GM12875 (cell line): Measurements from ENCODE around the gene PDAP1.
"Not testable (repeated sequence)": the region's sequence is repeated elsewhere in the genome, so short reads cannot be mapped to it uniquely, and the experiment has no call there.

Experiments used
- H3K4me3 ChIP-seq: one replicate; pipeline ENCODE4 v1.5.1; 2011; ENCODE audit warnings: low read depth, low read length, control low read depth
- TF ChIP-seq, protein P1 (sequence below): IDR thresholded peaks from 2 replicates; pipeline ENCODE4 v1.5.1; 2011; ENCODE audit warnings: low read depth, mild to moderate bottlenecking, control low read depth, inconsistent platforms, low read length, moderate library complexity, borderline replicate concordance; ENCODE audit not compliant: insufficient read depth

PDAP1 gene

DNA sequence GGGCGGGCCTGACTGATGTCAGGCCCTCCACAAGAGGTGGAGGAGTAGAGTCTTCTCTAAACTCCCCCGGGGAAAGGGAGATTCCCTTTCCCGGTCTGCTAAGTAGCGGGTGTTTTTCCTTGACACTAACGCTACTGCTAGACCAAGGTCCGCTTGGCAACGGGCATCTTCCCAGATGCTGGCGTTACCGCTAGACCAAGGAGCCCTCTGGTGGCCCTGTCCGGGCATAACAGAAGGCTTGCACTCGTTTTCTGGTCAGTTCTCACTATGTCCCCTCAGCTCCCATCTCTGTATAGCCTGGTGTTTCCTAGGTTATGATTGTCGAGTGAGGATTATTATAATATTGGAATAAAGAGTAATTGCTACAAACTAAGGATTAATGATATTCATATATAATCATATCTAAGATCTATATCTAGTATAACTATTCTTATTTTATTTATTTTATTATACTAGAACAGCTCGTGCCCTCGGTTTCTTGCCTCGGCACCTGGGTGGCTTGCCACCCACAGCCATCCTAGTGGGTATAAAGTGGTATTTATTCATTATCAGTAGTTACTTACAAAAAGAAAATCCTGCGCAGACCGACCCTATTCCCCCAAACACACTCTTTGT lies 7.2 kb upstream of the PDAP1 start:
- H3K4me3 ChIP-seq, result not testable (repeated sequence)
- TF ChIP-seq, protein P1, sequence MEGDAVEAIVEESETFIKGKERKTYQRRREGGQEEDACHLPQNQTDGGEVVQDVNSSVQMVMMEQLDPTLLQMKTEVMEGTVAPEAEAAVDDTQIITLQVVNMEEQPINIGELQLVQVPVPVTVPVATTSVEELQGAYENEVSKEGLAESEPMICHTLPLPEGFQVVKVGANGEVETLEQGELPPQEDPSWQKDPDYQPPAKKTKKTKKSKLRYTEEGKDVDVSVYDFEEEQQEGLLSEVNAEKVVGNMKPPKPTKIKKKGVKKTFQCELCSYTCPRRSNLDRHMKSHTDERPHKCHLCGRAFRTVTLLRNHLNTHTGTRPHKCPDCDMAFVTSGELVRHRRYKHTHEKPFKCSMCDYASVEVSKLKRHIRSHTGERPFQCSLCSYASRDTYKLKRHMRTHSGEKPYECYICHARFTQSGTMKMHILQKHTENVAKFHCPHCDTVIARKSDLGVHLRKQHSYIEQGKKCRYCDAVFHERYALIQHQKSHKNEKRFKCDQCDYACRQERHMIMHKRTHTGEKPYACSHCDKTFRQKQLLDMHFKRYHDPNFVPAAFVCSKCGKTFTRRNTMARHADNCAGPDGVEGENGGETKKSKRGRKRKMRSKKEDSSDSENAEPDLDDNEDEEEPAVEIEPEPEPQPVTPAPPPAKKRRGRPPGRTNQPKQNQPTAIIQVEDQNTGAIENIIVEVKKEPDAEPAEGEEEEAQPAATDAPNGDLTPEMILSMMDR, result peak; percentile 52

DNA sequence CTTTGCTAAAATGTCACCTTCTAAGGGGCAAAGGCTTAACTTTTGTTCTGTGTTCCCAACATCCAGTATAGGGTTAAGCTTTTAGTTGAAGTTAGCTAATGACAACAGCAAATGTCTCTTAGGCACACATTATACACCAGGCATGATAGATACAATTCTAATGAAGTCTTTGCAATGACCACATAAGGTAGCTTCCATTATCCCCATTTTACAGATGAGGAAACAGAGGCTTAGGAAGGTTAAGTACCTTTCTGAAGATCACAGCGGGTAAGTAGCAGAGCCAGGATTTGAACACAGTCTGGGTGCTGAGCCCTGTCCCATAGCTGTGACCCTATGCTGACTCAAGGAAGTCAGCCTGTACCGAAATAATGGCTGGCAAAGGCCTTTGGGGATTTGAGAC lies 2.2 kb upstream of the PDAP1 start:
- TF ChIP-seq, protein P1, result no peak

DNA sequence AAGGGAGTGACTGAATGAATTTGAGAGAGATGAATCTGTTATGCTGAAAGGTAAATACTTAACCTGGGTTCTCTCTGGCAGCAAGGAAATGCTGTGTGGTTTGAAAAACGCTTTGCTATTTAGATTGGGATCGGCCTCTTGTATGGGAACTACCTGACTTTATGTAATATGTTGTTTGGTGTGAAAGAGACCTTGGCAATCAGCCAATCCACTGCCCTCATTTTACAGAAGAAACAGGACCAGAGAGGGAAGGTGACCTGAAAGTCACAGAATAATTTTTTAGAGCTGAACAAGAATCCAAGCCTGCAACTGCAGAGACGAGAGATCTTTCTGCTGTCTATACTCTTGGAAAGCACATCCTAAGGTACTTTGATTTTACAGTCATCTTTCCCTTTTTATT lies 1.4 kb upstream of the PDAP1 start:
- peak overlapping the region; percentile 99 for H3K4me3 ChIP-seq
- TF ChIP-seq, protein P1, result no peak

More for the DNA sequence above, 2.2 kb upstream of the PDAP1 start:
- H3K4me3 ChIP-seq, result no peak overlapping the region

DNA sequence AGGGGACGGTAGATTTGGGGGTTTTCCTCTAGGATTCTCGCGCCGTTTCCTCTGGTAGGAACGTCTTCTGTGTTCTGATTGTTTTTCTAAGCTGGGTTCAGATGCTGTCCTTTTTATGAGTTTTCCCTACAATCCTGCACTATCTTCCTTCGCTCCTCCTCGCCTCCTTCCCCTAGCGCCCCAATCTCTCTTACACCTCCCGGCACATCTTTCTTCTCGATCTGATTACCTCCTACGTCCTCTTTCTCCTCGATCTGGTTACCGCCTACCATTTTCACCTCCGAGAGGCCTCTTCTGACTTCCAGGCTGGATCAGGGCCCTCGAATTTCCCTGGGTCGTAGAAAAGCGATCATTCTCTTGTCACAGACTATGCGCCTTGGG lies 785 bp upstream of the PDAP1 start:
- H3K4me3 ChIP-seq, result peak overlapping the region; percentile 99
- TF ChIP-seq, protein P1, result no peak

DNA sequence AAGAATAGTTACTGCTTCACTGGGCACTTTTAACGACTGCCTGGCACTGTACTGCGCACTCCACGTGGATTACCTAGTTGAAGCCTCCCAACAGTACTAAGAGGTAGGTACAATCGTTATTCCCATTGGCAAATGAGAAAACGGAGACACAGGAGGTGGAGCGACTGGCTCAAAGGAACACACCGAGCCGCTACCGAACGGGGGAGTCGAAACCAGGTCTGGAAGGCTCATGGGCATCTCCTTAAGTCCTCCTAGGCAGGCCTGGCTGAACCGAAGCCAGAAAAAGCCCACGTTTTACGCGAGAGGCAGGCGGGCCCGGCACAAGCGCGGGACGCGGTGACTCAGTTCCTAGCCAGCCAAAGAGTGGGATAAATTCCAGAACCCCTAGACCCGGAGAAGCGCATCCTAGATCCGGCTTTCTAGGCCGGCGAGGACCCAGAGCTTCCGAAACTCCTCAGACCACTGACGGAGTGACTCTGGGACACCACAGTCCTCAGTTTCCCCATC lies 472 bp downstream of the PDAP1 start:
- H3K4me3 ChIP-seq, result peak overlapping the region; percentile 99
- TF ChIP-seq, protein P1, result no peak

DNA sequence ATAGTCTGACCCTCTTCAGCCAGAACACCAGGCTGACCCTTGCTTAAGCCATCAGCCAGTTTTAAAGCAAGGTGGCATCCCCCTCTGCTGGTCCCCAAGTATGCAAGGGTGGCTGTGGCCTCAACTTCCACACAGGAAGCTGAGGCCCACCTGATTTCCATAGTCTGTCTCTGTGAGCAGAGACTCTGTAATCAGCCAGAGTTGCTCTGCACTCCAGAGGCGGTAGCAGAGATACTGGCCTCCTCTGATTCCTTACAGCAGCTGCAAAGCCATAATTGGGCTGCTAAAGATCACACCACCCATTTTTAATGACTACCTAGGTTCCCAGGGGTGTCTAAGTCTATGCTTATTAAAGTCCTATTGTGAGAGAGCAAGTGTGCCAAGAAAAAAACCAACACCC lies 1.8 kb downstream of the PDAP1 start:
- TF ChIP-seq, protein P1, result no peak
- no peak overlapping the region for H3K4me3 ChIP-seq

DNA sequence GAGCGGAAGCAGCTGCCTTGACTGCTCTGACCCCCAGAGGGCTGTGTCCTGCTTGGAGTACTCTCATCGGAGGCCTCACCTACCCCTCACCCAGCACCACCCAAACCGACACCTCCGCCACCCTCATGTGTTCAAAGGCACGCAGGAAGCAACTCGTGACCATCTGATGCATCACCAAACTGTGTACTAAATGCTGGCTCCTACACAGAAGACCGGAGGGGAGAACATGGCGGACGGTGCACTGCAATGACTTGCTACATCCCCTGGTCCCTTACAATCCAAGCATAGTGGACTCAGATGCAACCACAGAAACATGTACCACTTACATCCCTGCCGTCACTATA lies 3.4 kb downstream of the PDAP1 start:
- H3K4me3 ChIP-seq, result no peak overlapping the region
- TF ChIP-seq, protein P1, result no peak
